GM12892 (cell line): ENCODE data around the gene FOXP2.

Source experiments
- POLR2A ChIP-seq: IDR thresholded peaks from 2 replicates; pipeline ENCODE4 v1.6.1; 2011; ENCODE audit warnings: low read depth, low read length, control low read depth
- POLR2AphosphoS5 ChIP-seq: IDR thresholded peaks from 2 replicates; pipeline ENCODE4 v1.6.1; 2011; ENCODE audit warnings: low read depth, low read length, control low read depth

- TF ChIP-seq POLR2A: no peak
- TF ChIP-seq POLR2AphosphoS5: no peak
Observed at GRCh38 chr7:114741911-114742310, 327.3 kb downstream of the FOXP2 start.
